ENCODE data around the gene GNG12.
"Not testable (repeated sequence)": the region's sequence is repeated elsewhere in the genome, so short reads cannot be mapped to it uniquely, and the experiment has no call there.

Gene GNG12

DNA sequence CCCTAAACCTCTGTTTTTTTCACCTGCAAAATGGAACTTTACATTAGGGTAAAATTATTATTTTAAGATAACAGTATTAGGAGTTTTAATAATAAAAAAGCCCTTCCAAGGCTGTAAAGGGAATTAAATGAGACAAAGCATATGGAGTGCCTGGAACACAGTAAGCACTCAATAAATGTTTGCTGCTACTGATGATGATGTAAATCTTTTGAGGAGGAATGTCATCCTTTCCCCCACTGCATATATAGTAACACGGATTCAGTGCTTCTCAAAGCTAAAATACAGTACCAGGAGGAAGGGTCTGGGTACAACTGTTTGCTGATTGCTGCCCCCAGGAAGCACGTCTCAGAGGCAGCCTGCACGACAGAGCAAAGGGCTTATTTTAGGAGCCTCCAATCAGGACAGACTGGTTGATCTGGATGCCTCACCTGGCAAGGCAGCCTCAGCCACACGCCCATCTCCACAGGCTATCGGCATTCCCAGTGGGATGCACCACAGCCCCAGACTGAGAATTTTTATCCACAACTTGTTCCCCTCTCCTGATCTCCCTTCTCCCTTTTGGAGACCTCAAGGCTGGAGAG, 83.9 kb downstream of the GNG12 start:
- DNase-seq: no peak

- DNase-seq: peak; percentile 91
Observed at GRCh38 chr1:67748630-67749029, 84.6 kb downstream of the GNG12 start.

GRCh38 chr1:67747671-67748546, 85.4 kb downstream of the GNG12 start:
- no peak for DNase-seq

DNA sequence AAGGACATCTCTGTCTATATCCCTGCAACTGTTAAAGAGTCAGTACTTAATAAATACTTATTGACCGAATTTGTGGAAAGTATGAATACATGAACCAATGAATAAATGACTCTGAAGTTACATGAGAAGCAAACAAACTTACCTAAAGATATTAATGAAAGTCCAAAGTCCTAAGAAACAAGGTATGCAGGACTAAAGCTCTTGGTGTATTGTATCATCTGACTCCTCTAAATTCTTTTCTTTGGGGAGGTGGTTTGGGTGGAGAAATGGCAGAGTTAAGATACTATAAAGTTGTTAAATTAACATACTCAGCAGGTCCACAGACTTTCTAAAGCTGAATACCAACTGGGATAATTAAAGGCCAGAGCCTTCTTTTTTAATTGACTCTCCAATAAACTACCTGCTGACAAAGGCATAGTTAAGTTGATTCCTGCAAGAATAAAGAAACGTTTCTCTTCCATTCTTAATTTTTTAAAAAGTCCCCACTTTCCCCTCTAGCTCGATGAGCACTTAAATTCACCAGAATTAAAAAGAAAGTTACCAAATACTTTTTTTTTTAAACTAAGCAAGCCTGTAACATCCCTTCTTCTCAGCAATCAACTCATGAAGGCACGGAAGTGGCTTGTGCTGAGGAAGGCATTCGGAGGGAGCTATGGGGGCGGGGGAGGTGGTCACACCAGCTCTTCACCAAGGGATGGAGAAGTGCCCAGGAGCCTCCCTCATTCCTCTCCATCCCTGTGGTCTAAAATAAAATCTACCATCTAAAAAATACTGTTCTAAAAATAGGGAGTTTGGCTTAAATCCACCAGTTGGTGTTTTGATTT, 87.2 kb downstream of the GNG12 start:
- DNase-seq: no peak

DNA sequence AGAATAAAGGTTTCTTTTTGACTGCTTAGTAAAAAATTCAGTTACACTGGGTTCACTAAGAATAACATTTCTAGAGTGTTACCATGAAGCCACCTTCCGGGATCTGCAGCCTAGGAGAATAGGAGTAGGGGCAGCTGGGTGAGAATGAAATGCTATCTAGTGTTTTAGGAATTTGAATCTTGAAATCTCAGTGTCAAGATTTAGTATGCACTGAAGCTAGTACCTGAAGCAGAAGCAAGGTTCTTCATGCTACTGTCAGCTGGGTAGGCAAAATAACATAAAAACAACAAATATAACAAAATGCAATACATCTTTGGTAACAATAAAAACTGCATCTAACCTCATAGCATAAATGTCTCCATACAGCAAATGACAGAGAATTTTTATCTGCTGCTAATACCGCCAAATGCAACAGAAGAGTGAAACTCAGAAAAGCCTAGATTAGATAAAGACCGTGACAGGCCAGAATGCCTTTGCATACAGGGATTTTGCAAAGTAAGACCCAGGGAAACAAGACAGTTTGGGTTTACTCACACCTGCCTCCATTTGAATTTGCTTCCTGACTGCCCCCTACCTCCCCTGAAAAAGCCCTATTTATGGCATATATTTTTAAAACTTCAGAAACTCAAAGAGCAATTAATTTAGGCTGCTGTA, 90.1 kb downstream of the GNG12 start:
- DNase-seq: no peak

GRCh38 chr1:67741736-67742135, 91.5 kb downstream of the GNG12 start:
- DNase-seq: no peak

DNA sequence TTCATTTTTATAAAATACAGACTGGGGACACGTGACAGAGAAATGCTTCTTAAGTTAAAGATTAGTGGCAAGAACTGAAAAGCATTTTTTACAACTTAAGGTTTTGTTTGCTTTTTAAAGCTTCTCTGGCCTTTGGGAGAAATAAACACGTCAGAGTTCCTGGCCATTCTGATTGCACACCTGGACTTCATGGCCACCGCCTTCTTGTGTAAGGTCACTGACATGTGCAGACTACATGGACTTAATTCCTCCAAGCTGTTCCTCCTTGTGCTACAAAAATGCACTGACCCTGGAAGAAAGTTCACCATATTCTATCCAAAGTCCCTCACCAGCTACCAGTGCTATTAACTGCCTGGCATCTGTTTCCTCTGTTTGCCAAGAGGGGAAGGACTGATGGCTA, 92.1 kb downstream of the GNG12 start:
- no peak for DNase-seq

- no peak for DNase-seq
Observed at GRCh38 chr1:67740543-67740942, 92.7 kb downstream of the GNG12 start.

- DNase-seq: no peak
Observed at GRCh38 chr1:67739361-67739760, 93.9 kb downstream of the GNG12 start.

- no peak for DNase-seq
Observed at GRCh38 chr1:67738401-67738800, 94.9 kb downstream of the GNG12 start.

DNA sequence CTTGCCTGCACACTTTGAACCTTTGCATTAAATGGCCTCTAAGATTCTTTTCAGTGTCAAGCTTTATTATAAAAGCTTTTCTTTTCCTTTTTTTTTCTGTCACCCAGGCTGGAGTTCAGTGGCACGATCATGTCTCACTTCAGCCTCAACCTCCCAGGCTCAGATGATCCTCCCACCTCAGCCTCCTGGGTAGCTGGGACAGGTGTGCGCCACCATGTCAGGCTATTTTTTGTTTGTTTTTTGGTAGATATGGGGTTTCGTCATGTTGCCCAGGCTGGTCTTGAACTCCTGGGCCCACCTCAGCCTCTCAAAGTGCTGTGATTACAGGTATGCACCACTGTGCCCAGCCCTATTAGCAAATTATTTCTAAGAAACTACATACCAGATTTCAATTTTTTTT, 95.4 kb downstream of the GNG12 start:
- DNase-seq: no peak

- no peak for DNase-seq
Observed at GRCh38 chr1:67736750-67737149, 96.5 kb downstream of the GNG12 start.

GRCh38 chr1:67735806-67736627, 97.2 kb downstream of the GNG12 start:
- peak; percentile 86 for DNase-seq

DNA sequence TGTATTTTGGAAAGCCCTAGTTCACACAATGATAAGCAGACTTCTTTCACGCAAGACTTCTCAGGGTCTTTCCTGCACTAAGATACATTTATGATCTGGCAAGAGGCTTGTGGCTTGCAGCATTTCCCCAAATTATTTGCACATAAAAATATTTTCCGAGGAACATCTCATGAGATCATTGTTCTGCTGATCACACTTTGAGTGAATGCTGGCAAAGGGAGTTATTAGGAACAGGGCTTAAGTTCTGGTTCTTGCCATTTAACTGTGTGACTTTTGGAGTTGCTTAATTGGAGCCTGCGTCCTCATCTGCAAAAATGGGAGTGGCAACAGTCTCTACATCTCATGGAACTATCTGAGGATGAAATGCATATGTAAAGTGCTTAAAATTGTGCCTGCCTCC, 98.1 kb downstream of the GNG12 start:
- no peak for DNase-seq

DNA sequence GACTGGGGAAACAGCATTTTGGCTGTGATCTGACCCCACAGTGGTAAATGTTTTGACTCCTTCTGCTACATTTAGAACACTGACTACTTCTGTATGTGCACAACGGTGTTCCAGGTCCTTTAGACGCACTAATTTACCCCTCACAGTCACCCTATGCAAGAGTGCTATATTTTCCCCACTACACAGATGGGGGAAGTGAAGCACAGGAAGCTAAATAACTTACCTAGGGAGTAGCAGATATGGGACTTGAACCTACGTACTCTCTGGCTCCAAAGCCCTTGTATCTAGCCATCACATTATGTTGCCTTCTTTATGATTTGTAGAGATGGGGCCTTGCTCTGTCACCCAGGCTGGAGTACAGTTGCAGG, 99.0 kb downstream of the GNG12 start:
- no peak for DNase-seq

DNA sequence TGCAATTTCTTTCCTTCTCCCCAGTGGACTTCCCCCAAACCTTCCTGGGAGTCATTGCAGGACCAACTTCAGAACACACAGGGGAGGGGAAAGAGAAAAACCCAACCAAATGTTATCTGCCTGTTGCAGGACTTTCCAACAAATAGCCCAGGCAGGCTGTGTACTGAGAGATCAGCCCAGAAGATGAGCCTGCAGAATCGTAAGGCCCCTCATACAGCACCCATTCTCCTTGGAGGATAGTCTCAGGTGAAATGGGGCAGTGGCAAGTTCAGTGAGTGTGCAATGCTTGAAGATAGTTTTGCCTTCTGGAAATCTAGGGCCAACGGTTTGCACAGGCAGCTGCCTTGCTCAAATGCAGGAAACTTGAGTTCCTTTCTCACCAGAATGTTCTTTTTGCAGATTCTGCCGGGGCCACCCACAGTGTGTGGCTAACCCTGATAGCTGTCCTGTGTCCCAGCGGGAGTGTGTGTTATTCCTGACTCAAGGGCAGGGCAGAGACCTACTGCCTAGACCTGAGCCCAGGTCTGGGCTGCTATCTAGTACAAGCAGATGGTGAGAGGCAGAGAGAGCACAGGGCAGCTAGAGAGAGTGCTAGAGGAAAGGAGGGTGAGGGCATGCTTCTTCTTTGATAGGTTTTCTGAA, 99.5 kb downstream of the GNG12 start:
- no peak for DNase-seq

GRCh38 chr1:67732750-67733151, 100.5 kb downstream of the GNG12 start:
- DNase-seq: no peak

DNA sequence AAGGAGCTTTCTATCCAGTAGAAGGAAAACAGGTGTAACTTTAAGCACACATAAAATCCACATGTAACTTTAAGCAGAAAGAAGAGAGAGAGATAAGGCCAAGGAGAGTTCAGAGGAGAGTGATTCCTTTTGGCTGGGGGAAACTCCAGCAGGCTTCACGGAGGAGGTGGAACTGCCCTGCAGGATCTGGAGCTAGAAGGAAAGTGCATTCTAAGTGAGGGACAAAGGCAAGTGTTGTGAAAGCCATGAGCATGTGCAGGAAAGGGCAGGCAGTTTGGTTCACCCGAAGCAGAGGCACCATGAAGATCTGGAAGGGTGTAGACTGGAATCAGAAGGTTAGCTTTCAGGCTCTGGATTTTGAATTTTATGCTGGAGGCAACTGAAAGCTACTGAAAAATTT, 101.9 kb downstream of the GNG12 start:
- DNase-seq: no peak

DNA sequence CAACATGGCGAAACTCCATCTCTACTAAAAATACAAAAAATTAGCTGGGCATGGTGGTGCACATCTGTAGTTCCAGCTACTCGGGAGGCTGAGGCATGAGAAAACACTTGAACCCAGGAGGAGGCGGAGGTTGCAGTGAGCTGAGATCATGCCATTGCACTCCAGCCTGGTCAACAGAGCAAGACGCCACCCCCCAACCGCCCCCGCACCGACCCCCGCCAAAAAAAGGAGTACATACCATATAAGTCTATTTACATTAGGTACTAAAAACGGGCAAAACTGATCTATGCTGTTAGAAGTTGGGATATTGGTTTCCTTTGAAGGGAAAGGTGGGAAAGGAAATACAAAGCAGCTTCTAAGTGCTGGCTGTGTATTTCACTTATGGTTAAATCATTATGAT, 103.0 kb downstream of the GNG12 start:
- not testable (repeated sequence) for DNase-seq

DNA sequence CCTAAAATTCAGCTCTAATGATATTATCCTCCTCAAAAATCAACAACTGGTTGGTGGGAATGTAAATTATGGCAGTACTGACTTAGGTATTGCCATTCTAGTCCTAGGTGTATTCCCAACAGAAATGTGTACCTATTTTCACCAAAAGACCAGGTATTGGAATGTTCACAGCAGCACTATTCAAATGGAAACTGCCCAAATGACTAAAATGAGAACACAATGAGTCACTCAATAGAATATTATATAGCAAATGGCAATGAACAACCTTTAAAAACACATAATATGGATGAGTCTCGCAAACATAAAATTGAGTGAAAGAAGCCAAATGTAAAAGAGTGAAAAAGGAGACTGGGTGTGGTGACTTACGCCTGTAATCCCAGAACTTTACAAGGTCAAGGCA, 103.4 kb downstream of the GNG12 start:
- no peak for DNase-seq

GRCh38 chr1:67726224-67726623, 107.0 kb downstream of the GNG12 start:
- DNase-seq: no peak
